K562 (cell line): ENCODE measurements around the gene GAL3ST3. TPM values are rescaled to one million over a fixed set of nuclear protein-coding genes. Genes with fewer than 3 reads are reported as not detected.
A peak's percentile ranks its signal among the peaks of the same experiment; 100 is the strongest.

ENCODE experiments used
- ATAC-seq: fragments of 200-7000 bp; cut with Tn5 transposase; 3 replicates; pipeline ENCODE4 v1.9.1; 2020; ENCODE audit warnings: moderate library complexity
- BruUV-seq: library from RNA; stranded (reverse); fragments of 400-500 nt; replicated peaks from 2 replicates; lab custom pipeline; 2021; lab: Mats Ljungman, UMichigan
- CTCF ChIA-PET: fragments of 300-600 bp; formaldehyde crosslinking; extraction: SDS; loops from one replicate; lab custom pipeline; 2021; ENCODE audit warnings: low intra/inter-chr PET ratio; lab: Yijun Ruan, JAX
- POLR2A ChIA-PET: fragments of 300-600, 350-650 bp; sonication (Branson Sonifier 250); formaldehyde crosslinking; extraction: SDS; loops from one replicate; lab custom pipeline; 2021; ENCODE audit warnings: antibody characterized with exemption, inconsistent platforms; lab: Yijun Ruan, JAX
- DNase-seq, 4 experiments: peaks; one replicate each; pipeline versions ENCODE4 v3.0.0 to v3.0.0-alpha.2; 2011 to 2018; ENCODE audit warnings: low spot score in 3 of 4, mixed read lengths in 3 of 4; ENCODE audit errors: extremely low read depth in 1 of 4
- FAIRE-seq: peaks from 2 replicates; lab custom pipeline; 2011; peaks lifted over from hg19 to GRCh38; lab: Jason Lieb, UNC
- H2AFZ ChIP-seq: 2 replicates; pipeline ENCODE4 v1.6.0; 2011; ENCODE audit warnings: low read depth, low read length, control low read depth, inconsistent platforms
- H3K27ac ChIP-seq: fragments of 200-600 bp; 3 replicates; pipeline ENCODE4 v1.8.0; 2011; ENCODE audit warnings: low read depth, mild to moderate bottlenecking, control low read depth, inconsistent platforms, low read length, moderate library complexity, mixed read lengths; ENCODE audit errors: extremely low read depth
- H3K27me3 ChIP-seq, 2 experiments: fragments of 300-600 bp in 1 of 2; 2 replicates in 1 of 2; 3 replicates in 1 of 2; pipeline versions ENCODE4 v1.6.0 to v1.8.0; 2011; ENCODE audit warnings: inconsistent platforms in 2 of 2, low read length in 2 of 2, mild to moderate bottlenecking in 1 of 2, mixed read lengths in 1 of 2, moderate library complexity in 1 of 2; ENCODE audit not compliant: control insufficient read depth in 2 of 2, insufficient read depth in 2 of 2
- H3K36me3 ChIP-seq: fragments of 300-600 bp; 3 replicates; pipeline ENCODE4 v1.8.0; 2011; ENCODE audit warnings: mild to moderate bottlenecking, low read length, inconsistent platforms; ENCODE audit not compliant: control insufficient read depth, insufficient read depth
- H3K4me1 ChIP-seq, 2 experiments: fragments of 200-600 bp in 1 of 2; replicated peaks in 1 of 2; 2 replicates in 1 of 2; 3 replicates in 1 of 2; pipeline versions ENCODE4 v1.5.1 to v1.8.0; 2011; ENCODE audit warnings: inconsistent platforms in 2 of 2, low read length in 2 of 2, mild to moderate bottlenecking in 1 of 2, mixed read lengths in 1 of 2, moderate library complexity in 1 of 2; ENCODE audit not compliant: control insufficient read depth in 2 of 2, insufficient read depth in 2 of 2
- H3K4me2 ChIP-seq: 2 replicates; pipeline ENCODE4 v1.6.1; 2011; ENCODE audit warnings: low read length, control low read depth, inconsistent platforms, mixed read lengths; ENCODE audit not compliant: insufficient read depth
- H3K4me3 ChIP-seq: fragments of 200-600 bp; sonication (generic), shearing (Covaris generic); 2 replicates; pipeline ENCODE4 v1.5.1; 2016; ENCODE audit warnings: control low read depth, inconsistent platforms
- H3K79me2 ChIP-seq: fragments of 200-600 bp; 3 replicates; pipeline ENCODE4 v1.8.0; 2011; ENCODE audit warnings: low read length, inconsistent platforms; ENCODE audit not compliant: control insufficient read depth, insufficient read depth
- H3K9ac ChIP-seq, 2 experiments: 2 replicates each; pipeline versions ENCODE4 v1.6.0 to v1.6.1; 2011; ENCODE audit warnings: low read depth in 2 of 2, low read length in 2 of 2, control low read depth in 1 of 2, inconsistent platforms in 1 of 2, mild to moderate bottlenecking in 1 of 2, mixed read lengths in 1 of 2; ENCODE audit not compliant: insufficient read depth in 1 of 2
- H3K9me1 ChIP-seq: one replicate; pipeline ENCODE4 v1.6.0; 2011; ENCODE audit warnings: inconsistent platforms, mild to moderate bottlenecking, low read length, moderate library complexity; ENCODE audit not compliant: control insufficient read depth, insufficient read depth
- H3K9me3 ChIP-seq: replicated peaks from 2 replicates; pipeline ENCODE4 v1.5.1; 2011; ENCODE audit warnings: low read depth, low read length, inconsistent platforms; ENCODE audit not compliant: control insufficient read depth, insufficient read depth
- H4K20me1 ChIP-seq: replicated peaks from 2 replicates; pipeline ENCODE4 v1.6.1; 2011; ENCODE audit warnings: low read length, inconsistent platforms, mixed read lengths; ENCODE audit not compliant: control insufficient read depth, insufficient read depth
- BACH1 ChIP-seq: fragments of 200-800 bp; sonication (Bioruptor generic); IDR thresholded peaks from 2 replicates; pipeline ENCODE4 v1.6.1; 2016; ENCODE audit warnings: missing genetic modification characterization, missing compliant biosample characterization
- CCAR2 ChIP-seq: fragments of 200-400 bp; formaldehyde crosslinking; IDR thresholded peaks from 2 replicates; pipeline ENCODE4 v1.6.1; 2017; ENCODE audit warnings: mild to moderate bottlenecking, low read depth, low read length
- KLF1 ChIP-seq: fragments of 450-650 bp; IDR thresholded peaks from 2 replicates; pipeline ENCODE4 v1.6.1; 2016; ENCODE audit warnings: missing genetic modification characterization, missing compliant biosample characterization
- PCBP1 ChIP-seq: fragments of 200-400 bp; formaldehyde crosslinking; IDR thresholded peaks from 2 replicates; pipeline ENCODE4 v1.6.1; 2018; ENCODE audit warnings: mild to moderate bottlenecking, low read depth, low read length; ENCODE audit not compliant: poor library complexity, severe bottlenecking
- PML ChIP-seq: IDR thresholded peaks from 2 replicates; pipeline ENCODE4 v1.6.1; 2012; ENCODE audit warnings: low read length, inconsistent platforms
- PRMT5 ChIP-seq: sonication (generic); formaldehyde crosslinking; IDR thresholded peaks from 2 replicates; pipeline ENCODE4 v1.5.0; 2020; ENCODE audit warnings: missing genetic modification reagents
- SUPT5H ChIP-seq: fragments of 450-650 bp; IDR thresholded peaks from 2 replicates; pipeline ENCODE4 v1.6.1; 2016
- TEAD2 ChIP-seq: fragments of 450-650 bp; IDR thresholded peaks from 2 replicates; pipeline ENCODE4 v1.6.1; 2016; ENCODE audit warnings: missing genetic modification characterization, control low read depth, missing compliant biosample characterization
- YY1 ChIP-seq, 3 experiments: IDR thresholded peaks; 2 replicates each; pipeline ENCODE4 v1.6.1; 2011; ENCODE audit warnings: low read length in 2 of 3, mild to moderate bottlenecking in 2 of 3, moderate library complexity in 2 of 3, borderline replicate concordance in 1 of 3, control low read depth in 1 of 3, low read depth in 1 of 3; ENCODE audit not compliant: insufficient read depth in 3 of 3, insufficient replicate concordance in 2 of 3, control insufficient read depth in 1 of 3, insufficient read length in 1 of 3; ENCODE audit errors: extremely low read depth in 1 of 3
- ZBTB17 ChIP-seq: fragments of 450-650 bp; formaldehyde crosslinking; IDR thresholded peaks from 2 replicates; pipeline ENCODE4 v1.4.0; 2020; ENCODE audit warnings: mild to moderate bottlenecking
- ZFP1 ChIP-seq: fragments of 450-650 bp; formaldehyde crosslinking; IDR thresholded peaks from 2 replicates; pipeline ENCODE4 v1.4.0; 2020; ENCODE audit warnings: mild to moderate bottlenecking, mixed read lengths
- ZNF133 ChIP-seq: fragments of 250-450 bp; sonication (Bioruptor Pico); IDR thresholded peaks from 2 replicates; pipeline ENCODE4 v1.4.0; 2020; ENCODE audit warnings: mild to moderate bottlenecking
- WGBS: fragments of 100-300 bp; shearing (Covaris generic); methylation state at CpG from one replicate; pipeline ENCODE4 v1.1.6; 2016; ENCODE audit warnings: low coverage, mixed read lengths; ENCODE audit not compliant: insufficient coverage; ENCODE audit errors: missing lambda C conversion rate; 5-methylcytosine and 5-hydroxymethylcytosine counted together
- in situ Hi-C: fragments of 300-500 bp; cut with MboI; formaldehyde crosslinking; loops from 4 replicates; pipeline ENCODE4 v1.15.0; 2018; ENCODE audit warnings: inconsistent platforms, mixed read lengths
- intact Hi-C: fragments of 100-400 bp; cut with micrococcal nuclease; formaldehyde crosslinking; loops from 2 replicates; pipeline ENCODE4 v1.14.2; 2022
- polyA plus RNA-seq, 8 experiments: library from polyadenylated mRNA; depleted of rRNA in 4 of 8; stranded (reverse) in 5 of 8; unstranded in 3 of 8; fragments of >200 nt; fragmentation: Nextera tagmentation in 2 of 8; fragmentation: Illumina TruSeq in 1 of 8; extraction: Ambion mirVana in 2 of 8; extraction: Trizol in 1 of 8; gene quantifications; 2 replicates each; pipeline versions ENCODE4 v1.2.1 to v1.2.3, GENCODE V29; 2011 to 2014; ENCODE audit warnings: inconsistent platforms in 1 of 8, missing spikeins in 1 of 8
- total RNA-seq, 7 experiments: library from RNA; depleted of rRNA in 6 of 7; stranded (reverse); fragments of >200 nt in 6 of 7; fragmentation: Illumina TruSeq in 2 of 7; extraction: Trizol in 2 of 7; gene quantifications; 2 replicates each; pipeline versions ENCODE4 v1.2.1 to v1.2.3, GENCODE V29; 2011 to 2021; ENCODE audit warnings: low replicate concordance in 1 of 7
- TF ChIP-seq, protein P1 (sequence below): IDR thresholded peaks from 2 replicates; pipeline ENCODE4 v1.6.1; 2012; ENCODE audit warnings: low read depth, low read length, improper control_type of control experiment, borderline replicate concordance
- TF ChIP-seq, protein P2 (sequence below): sonication (generic); formaldehyde crosslinking; IDR thresholded peaks from 2 replicates; pipeline ENCODE4 v1.8.0; 2022; ENCODE audit warnings: mild to moderate bottlenecking, missing genetic modification reagents, borderline replicate concordance

Gene GAL3ST3
- total and polyA plus RNA-seq, 9 of the 15 experiments (the other 6 are each of a cell fraction or from before 2014, with no cell fraction given): not detected

DNA sequence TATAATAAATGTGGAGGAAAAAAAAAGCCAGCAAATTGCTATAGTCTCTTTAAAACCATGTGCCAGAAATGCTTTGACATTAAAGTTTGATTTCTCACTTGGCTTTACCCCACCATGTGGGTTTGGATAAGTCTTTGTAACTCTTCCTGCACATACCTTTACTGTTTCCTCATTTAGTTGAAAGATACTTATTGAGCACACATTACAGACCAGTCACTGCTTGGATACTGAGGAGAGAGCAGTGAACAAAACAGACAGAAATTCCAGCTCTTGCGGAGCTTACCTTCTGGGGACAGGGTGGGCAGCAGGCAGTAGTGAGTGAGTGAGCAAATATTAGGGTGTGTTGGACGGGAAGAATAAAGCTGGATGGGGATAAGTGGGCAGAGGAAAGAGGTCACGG is 34.8 kb upstream of the GAL3ST3 start:
- H3K4me2 ChIP-seq: 0 out of 2 replicates have a peak overlapping the region, but pooled peaks have one; percentile 1

More for the DNA sequence above, 34.8 kb upstream of the GAL3ST3 start:
- no peak for DNase-seq
- ATAC-seq: no peak
- Histone ChIP-seq H3K4me3 (no peak overlapping the region), H3K27me3 (no peaks in the 10 kb centered on the region), H3K36me3 (no peaks in the 10 kb centered on the region), H3K79me2 (peaks cover 55% of the 10 kb centered on the region), H3K4me1 (peaks cover 13 to 46% of the 10 kb centered on the region in 2 experiments), H2AFZ (no peak overlapping the region), H3K9ac (peak overlapping the region in 1 of 2 experiments; percentile 15; a peak in 1 of 4 replicates)
- POLR2A ChIA-PET: interaction anchor here (0.6 to 1.8 kb wide), 4 partner anchors 11 to 56 kb away, joined by 3 to 8 read pairs (median 4); partner anchors contain the start of gene PACS1
- in situ Hi-C loops: no loop called here
- no TSS peak for BruUV-seq
- no peak for FAIRE-seq
- no peak for TF ChIP-seq CCAR2
- TF ChIP-seq PRMT5 (CRISPR knock-in tag): no peak
- no peak for TF ChIP-seq KLF1
- TF ChIP-seq PML: no peak
- TF ChIP-seq SUPT5H: no peak
- TF ChIP-seq, protein P1, sequence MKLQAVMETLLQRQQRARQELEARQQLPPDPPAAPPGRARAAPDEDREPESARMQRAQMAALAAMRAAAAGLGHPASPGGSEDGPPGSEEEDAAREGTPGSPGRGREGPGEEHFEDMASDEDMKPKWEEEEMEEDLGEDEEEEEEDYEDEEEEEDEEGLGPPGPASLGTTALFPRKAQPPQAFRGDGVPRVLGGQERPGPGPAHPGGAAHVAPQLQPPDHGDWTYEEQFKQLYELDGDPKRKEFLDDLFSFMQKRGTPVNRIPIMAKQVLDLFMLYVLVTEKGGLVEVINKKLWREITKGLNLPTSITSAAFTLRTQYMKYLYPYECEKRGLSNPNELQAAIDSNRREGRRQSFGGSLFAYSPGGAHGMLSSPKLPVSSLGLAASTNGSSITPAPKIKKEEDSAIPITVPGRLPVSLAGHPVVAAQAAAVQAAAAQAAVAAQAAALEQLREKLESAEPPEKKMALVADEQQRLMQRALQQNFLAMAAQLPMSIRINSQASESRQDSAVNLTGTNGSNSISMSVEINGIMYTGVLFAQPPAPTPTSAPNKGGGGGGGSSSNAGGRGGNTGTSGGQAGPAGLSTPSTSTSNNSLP: no peak
- TF ChIP-seq TEAD2 (tag): no peak
- TF ChIP-seq, protein P2, sequence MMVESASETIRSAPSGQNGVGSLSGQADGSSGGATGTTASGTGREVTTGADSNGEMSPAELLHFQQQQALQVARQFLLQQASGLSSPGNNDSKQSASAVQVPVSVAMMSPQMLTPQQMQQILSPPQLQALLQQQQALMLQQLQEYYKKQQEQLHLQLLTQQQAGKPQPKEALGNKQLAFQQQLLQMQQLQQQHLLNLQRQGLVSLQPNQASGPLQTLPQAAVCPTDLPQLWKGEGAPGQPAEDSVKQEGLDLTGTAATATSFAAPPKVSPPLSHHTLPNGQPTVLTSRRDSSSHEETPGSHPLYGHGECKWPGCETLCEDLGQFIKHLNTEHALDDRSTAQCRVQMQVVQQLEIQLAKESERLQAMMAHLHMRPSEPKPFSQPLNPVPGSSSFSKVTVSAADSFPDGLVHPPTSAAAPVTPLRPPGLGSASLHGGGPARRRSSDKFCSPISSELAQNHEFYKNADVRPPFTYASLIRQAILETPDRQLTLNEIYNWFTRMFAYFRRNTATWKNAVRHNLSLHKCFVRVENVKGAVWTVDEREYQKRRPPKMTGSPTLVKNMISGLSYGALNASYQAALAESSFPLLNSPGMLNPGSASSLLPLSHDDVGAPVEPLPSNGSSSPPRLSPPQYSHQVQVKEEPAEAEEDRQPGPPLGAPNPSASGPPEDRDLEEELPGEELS: no peak
- TF ChIP-seq BACH1 (tag): no peak
- no peak for TF ChIP-seq PCBP1
- TF ChIP-seq ZNF133 (CRISPR knock-in tag): no peak
- TF ChIP-seq ZBTB17 (CRISPR knock-in tag): no peak
- no peak for TF ChIP-seq ZFP1 (CRISPR knock-in tag)
- no peak for TF ChIP-seq YY1 (IDR thresholded peaks at IDR 0.05; ENCODE audit: borderline replicate concordance in 1 of 3, control insufficient read depth in 1 of 3, extremely low read depth in 1 of 3, insufficient read depth in 3 of 3, insufficient read length in 1 of 3, insufficient replicate concordance in 2 of 3, low read depth in 1 of 3, low read length in 2 of 3)
- TF ChIP-seq, all 486 proteins: peak for 0
- H4K20me1 ChIP-seq: 0 out of 2 replicates have a peak, but pooled peaks cover 3% of the 10 kb centered on the region
- no peaks in the 10 kb centered on the region for H3K9me1 ChIP-seq
- WGBS: 59% methylated on average over 3 of the region's 3 CpGs
- CTCF ChIA-PET: no interaction called here
- no peaks in the 10 kb centered on the region for H3K9me3 ChIP-seq
- H3K27ac ChIP-seq: no peak overlapping the region
- intact Hi-C loops: no loop called here
